Fibroblast of skin of scalp (primary cell): Measurements from ENCODE around the gene GRID1.
"Not testable (repeated sequence)": the region's sequence is repeated elsewhere in the genome, so short reads cannot be mapped to it uniquely, and the experiment has no call there.

Source experiments
- DNase-seq: peaks from one replicate; pipeline ENCODE4 v3.0.0-alpha.2; 2013

Gene GRID1

GRCh38 chr10:86103391-86104101 lies 263.0 kb downstream of the GRID1 start:
- DNase-seq = no peak

- DNase-seq = no peak
Measured at GRCh38 chr10:86102451-86102850, 264.1 kb downstream of the GRID1 start.

DNA sequence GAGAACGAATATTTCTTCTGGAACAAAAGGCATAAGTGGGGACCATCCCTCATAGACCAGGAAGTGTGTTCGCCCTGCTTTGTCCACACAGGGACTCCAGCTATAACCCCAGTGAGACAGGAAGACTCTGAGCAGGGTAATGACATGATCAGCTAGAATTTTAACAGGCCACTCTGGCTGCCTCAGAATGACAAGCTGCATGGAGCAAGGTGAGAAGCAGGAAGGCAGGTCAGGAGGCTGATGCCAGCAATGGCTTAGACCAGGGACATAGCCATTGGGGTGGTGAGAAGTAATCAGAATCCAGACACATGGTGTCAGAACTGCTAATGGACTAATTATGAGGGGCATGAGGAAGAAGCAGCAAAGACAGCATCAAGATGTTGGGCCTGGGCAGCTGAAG lies 264.6 kb downstream of the GRID1 start:
- DNase-seq = no peak

GRCh38 chr10:86100581-86101061 lies 266.0 kb downstream of the GRID1 start:
- DNase-seq = peak; percentile 24

DNA sequence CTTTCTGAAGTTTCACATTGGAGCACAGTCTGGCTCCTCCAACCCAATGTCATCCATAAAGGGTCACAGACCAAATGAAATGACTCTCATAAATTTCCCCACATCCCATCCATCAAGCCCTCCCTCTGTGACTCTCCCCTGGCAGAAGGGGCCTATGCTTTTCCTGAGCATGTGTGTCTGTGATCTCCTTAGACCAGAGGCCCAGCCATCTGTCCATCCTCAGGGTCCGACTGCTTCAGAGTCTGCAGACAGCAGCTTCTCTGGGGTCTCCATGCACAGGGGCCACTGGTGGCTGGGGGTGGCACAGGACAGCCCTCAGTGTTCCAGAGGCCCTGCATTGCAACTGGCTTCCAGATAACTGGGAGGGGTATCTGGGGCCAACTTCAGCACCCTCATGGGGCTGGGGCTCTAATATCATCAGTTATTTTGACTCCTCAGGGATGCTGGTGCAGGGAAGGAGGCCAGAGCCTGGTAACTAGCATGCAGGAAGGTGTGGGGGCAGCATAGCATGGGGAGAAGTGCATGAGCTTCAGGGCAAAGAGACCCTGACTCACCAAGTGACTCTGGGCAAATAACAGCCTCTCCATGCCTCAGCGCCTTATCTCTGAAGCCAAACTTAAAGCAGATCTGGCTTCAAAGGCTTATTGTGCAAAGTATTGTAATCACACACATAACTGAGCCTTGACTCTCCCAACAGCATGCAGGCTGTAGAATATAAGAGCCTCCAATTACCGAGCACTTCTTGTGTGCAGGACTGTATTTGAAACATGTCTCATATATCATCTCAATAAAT lies 266.9 kb downstream of the GRID1 start:
- DNase-seq = no peak

GRCh38 chr10:86098187-86098881 lies 268.3 kb downstream of the GRID1 start:
- DNase-seq = peak; percentile 6

DNA sequence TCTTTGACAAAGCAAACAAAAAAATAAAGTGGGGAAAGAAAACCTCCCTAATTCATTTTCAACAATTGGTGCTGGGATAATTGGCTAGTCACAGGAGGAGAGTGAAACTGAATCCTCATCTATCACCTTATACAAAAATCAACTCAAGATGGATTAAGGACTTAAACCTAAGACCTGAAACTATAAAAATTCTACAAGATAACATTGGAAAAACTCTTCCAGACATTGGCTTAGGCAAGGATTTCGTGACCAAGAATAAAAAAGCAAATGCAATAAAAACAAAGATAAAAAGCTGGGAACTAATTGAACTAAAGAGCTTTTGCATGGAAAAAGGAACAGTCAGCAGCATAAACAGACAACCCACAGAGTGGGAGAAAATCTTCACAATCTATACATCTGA lies 271.5 kb downstream of the GRID1 start:
- DNase-seq = not testable (repeated sequence)

DNA sequence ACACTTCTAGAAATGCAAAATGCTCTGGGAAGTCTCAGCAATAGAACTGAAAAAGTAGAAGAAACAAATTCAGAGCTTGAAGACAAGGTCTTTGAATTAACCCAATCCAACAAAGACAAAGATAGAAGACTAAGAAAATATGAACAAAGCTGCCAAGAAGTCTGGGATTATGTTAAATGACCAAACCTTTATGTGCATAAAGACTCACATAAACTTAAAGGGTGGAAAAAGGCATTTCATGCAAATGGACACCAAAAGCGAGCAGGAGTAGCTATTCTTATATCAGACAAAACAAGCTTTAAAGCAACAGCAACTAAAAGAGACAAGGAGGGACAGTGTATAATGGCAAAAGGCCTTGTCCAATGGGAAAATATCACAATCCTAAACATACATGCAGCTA lies 274.3 kb downstream of the GRID1 start:
- not testable (repeated sequence) for DNase-seq

DNA sequence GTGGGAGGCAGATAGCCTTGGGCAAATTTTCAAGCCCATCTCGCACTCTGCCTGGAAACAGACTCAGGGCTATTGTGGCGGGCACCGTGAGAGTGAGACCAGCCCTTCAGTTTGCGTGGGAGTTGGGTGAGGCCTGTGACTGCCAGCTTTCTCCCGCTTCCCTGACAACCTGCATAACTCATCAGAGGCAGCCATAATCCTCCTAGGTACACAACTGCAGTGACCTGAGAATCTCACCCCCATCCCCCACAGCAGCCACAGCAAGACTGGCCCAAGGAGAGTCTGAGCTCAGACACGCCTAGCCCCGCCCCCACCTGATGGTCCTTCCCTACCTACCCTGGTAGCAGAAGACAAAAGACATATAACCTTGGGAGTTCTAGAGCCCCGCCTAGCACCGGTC lies 275.4 kb downstream of the GRID1 start:
- no peak for DNase-seq

GRCh38 chr10:86090807-86091206 lies 275.8 kb downstream of the GRID1 start:
- no peak for DNase-seq

GRCh38 chr10:86087716-86088115 lies 278.9 kb downstream of the GRID1 start:
- no peak for DNase-seq

DNA sequence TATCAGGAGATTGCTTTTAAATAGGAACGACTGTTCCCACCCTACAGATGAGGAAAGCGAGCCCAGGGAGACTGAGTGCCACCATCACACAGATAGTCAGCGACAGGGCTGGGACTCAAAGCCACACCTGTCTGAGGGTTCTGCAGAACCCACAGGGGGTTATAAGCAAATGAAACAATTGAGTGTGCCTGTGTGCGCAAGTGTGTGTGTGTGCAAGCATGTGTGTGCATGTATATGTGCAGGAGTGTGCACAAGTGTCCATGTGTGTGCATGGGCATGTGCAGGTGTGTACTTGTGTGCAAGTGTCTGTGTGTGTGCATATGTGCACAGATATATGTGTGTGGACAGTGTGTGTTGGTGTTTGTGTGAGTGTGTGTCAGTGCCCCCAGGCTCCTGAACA lies 280.2 kb downstream of the GRID1 start:
- no peak for DNase-seq

- no peak for DNase-seq
Measured at GRCh38 chr10:86085686-86086085, 280.9 kb downstream of the GRID1 start.

GRCh38 chr10:86085136-86085535 lies 281.5 kb downstream of the GRID1 start:
- DNase-seq = no peak

DNA sequence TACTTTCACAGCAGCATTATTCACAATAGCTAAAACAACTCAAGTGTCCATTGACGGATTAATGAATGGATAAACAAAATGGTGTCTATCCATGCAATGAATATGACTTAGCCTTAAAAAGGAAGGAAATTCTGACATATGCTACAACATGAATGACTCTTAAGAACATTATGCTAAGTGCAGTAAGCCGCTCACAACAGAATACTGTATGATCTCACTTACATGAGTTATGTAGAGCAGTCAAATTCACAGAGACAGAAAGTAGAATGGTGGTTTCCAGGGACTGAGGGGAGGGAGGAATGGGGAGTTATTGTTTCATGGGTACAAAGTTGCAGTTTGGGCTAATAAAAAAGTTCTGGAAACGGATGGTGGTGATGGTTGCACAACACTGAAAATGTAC lies 282.0 kb downstream of the GRID1 start:
- no peak for DNase-seq

DNA sequence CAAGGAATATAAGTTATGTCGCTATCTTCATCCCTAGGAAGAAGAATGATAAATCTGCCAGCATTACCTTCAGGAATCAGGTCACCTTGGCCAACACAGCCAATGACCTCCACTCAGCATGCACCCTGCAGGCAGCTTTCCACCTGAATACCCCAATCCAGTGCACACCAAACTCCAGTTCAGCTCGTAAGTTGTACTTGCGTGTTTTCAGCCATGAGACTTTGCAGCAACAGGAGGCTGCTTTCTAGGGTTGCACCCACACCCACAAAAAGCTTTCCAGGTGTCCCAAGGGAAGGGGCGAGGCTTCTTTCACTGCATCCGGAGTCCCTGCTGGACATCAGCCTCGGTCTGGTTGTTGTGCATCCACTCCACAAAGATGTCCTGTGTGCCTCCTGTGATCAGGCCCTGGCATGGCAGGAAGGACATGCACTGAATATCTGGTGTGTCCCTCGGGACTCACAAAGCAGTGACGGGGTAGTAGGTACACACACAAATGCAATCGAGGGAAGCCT lies 282.9 kb downstream of the GRID1 start:
- no peak for DNase-seq

- DNase-seq = no peak
Measured at GRCh38 chr10:86083206-86083605, 283.4 kb downstream of the GRID1 start.

- no peak for DNase-seq
Measured at GRCh38 chr10:86082556-86082955, 284.0 kb downstream of the GRID1 start.

- no peak for DNase-seq
Measured at GRCh38 chr10:86079088-86079487, 287.5 kb downstream of the GRID1 start.

DNA sequence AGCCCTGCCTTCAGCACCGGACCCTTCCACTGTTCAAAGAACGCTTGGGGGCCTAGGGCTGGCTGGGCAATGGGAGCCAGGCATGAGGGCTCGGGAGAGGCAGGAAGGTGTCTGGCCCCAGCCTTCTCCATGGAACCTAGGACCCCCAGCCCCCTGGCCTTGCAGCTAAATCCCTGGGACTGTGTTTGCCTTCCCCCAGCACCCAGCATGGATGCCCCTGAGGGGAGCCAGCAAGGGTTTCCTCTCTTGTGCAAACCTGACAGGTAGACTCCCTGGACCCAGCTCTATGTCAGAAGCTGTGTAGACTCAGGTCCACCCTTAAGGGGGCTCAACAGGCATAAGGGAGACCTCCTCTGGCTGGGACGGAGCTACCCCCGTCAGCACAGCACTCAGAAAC lies 288.0 kb downstream of the GRID1 start:
- no peak for DNase-seq

DNA sequence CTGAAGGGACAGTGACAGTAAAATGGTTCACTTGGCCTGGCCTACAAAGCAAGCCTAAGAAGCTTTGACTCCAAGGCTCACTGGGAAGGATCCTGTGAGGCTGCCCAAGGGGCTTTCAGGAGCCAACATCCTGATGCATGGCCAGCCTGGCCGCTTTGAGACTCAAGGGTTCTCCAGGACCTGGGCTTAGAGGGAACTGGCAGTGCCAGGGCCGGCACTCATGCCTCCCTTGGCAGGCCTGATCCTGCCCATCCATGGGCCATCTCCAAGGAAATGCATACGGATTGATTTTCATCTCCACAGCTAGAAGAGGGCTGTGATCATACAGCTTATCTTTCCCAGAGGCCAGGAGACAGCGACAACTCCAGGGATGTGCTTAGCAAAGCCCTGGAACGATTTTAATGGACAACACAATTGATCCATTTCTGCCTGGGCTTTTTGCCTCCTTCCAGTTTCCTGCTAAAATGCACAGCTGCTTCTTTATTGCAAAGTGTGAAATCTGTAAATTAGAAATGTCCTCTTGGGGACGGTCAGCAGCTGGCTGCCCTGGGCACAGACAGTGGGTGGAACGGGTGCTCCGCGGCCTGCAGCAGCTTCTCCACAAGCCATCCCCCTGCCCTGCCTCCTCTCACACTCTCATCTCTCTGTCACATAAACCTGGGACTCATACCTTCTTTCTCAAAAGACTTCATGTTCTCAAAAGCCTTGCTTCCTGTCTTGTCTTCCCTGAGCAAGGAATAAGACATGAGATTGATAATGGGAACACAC lies 288.5 kb downstream of the GRID1 start:
- DNase-seq = no peak

GRCh38 chr10:86077271-86077670 lies 289.3 kb downstream of the GRID1 start:
- no peak for DNase-seq
